ENCODE results near the gene HRH4. TPM values are rescaled to one million over a fixed set of nuclear protein-coding genes. Genes with fewer than 3 reads are reported as not detected.

Gene HRH4, protein sequence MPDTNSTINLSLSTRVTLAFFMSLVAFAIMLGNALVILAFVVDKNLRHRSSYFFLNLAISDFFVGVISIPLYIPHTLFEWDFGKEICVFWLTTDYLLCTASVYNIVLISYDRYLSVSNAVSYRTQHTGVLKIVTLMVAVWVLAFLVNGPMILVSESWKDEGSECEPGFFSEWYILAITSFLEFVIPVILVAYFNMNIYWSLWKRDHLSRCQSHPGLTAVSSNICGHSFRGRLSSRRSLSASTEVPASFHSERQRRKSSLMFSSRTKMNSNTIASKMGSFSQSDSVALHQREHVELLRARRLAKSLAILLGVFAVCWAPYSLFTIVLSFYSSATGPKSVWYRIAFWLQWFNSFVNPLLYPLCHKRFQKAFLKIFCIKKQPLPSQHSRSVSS
- not detected in 2 replicates for total RNA-seq

DNA sequence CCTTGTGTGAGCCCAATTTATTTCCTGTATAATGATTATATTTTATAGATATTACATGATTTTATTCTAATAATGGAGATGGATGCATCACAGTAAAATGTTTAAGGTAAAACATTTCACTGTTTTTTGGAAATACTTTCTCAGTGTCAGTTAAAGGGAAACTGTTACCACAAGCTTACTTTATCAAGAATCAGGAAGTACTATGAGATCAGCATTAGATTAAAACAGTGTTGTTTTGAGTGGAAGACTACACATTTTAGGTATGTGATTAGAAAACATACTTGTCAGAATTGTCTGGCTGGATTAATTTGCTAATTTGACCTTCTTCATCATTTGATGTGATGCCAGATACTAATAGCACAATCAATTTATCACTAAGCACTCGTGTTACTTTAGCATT is at the start of gene HRH4:
TSS of gene HRH4 (plus strand) at position 250 of the 400 bp plus-strand sequence. CDS start at position 342, 92 bp downstream.

DNA sequence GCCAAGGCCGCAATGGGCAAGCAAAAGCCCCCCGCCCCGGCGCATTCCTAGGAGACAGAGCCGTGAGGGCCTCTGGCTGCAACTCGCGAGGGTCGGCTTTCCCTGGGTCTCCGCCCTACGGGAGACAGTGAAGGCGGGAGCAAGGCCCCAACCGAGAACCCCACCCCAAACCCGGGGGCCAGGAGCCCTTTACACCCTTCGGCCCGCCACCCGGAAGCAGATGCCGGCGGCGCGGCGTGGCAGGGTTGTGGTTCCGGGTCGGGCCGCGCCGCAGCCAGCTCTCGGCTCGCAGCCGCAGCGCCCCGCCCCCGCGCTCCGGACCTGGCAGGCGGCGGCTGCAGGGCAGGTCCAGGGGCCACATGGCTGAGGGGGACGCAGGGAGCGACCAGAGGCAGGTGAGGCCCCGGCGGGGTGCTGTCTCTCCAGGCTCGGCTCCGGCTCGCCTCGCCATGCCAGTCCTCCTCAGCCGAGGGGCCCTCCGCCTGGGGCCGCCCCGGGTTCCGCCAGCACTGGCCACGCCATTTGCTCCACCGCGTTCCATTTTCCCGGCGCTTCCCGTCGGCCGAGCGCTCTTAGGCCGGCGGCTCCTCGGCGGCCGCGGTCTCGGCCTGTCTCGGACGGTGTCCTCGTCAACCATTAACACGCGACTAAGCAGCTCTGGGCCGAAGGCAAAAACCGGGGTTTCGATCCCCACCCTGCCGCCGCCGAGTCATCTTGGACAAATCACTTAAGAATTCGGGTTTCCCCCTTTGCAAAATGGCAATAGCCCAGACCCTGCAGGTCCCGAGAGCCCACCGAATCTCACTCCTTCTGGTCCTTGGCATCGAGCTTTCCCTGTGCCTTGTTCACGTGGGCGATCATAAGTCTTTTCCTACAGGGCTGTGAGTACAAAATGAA is 33.8 kb upstream of the HRH4 start, which contains the start of gene IMPACT:
TSS of gene IMPACT (plus strand) at position 273 of the 897 bp plus-strand sequence. CDS start at position 360, 87 bp downstream.

Other genes starting within 250 kb of the HRH4 start
- 6.5 and 9.6 TPM in 2 replicates for gene OSBPL1A, start 62.8 kb upstream of the HRH4 start, total RNA-seq
- 23.1 and 25.5 TPM in 2 replicates for gene IMPACT, start 34.0 kb upstream of the HRH4 start, total RNA-seq

All from epithelial cell of umbilical artery (primary cell).